Hematopoietic multipotent progenitor cell treated with erythropoietin and hydrocortisone succinate and interleukin-3 and kit ligand, for 8 days (in vitro differentiated cells): Measurements from ENCODE around the gene SLC35E3.

Source experiments
- DNase-seq: peaks from one replicate; pipeline ENCODE4 v3.0.0-alpha.2; 2015

SLC35E3 gene

DNA sequence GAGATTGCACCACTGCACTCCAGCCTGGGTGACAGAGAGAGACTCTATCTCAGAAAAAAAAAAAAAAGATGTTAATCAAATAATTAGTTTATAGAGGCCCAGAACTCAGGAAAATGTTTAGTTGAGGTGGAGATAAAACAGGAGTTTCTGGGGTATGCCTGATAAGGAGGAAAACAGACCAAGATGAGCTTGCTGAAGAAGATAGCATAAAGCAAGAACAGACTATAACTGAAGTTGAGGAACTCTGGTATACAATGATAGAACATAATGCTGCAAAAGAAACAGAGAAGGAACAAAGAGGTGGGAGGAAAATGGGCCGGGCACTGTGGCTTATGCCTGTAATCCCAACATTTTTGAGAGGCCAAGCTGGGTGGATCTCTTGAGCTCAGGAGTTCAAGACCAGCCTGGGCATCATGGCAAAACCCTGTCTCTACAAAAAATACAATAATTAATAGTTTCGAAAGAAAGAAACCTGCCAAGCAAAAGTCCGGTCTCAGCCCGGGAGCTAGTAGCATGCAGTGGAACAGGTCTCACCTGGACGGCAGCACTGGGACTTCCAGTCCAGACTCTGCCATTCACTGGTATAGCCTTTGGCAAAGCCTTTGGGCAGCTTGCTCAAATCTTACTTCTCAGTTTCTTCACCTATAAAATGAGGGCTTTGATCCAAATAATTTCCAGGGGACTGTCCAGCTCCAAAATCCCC, 25.4 kb downstream of the SLC35E3 start:
- DNase-seq: peak; percentile 89

DNA sequence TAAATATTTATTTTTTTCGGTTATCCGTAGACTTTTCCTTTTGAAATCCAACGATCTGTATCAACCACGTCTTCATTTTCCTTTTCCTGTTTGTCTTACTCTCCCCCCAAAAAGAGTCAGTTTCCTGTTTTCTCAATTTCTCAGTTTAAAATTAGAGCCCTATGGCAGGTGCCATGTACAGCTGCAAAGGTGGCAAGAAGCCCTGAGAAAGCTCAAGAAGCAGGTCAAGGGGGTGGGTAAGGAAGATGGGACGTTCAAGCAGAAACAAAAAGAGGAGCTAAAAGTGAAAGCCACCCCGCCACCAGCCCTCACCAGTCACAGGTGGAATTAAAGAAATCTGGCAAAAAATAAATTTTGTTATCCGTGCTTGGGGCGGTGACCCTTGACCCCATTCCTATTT, 26.7 kb downstream of the SLC35E3 start:
- DNase-seq: no peak

DNA sequence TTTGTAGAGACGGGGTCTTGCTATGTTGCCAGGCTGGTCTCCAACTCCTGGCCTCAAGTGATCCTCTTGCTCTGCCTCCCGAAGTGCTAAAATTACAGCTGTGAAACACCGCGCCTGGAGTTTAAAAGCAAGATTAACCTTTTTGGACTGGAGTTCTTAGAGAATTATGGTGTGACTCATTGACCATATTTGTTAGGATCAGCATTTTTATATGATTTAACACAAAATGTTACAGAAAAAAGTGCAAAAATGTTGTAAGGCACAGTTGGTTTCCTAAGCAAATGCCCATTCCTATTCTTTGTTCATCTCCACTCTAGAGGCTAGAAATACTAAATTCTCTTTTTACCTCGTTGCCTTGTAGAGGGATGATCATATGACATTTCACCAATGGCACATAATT, 27.6 kb downstream of the SLC35E3 start:
- no peak for DNase-seq

DNA sequence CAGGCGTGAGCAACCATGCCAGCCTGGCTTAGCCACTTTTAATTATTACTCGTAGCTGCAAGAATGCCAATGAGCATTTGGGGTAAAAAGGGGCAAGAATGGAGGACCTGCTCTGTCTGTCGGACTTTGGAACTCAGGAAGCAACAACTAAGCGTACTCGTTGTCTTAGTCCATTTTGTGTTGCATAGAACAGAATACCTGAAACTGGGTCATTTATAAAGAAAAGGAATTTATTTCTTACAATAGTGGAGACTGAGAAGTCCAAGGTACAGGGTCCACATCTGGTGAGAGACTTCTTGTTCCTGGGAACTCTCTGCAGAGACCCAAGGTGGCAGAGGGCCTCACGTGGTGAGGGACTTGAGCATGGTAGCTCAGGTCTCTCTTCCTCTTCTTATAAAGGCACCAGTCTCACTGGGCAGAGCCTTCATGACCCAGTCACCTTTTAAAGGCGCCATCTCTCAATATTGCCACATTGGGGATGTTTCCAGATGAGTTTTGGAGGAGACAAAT, 29.2 kb downstream of the SLC35E3 start:
- no peak for DNase-seq

DNA sequence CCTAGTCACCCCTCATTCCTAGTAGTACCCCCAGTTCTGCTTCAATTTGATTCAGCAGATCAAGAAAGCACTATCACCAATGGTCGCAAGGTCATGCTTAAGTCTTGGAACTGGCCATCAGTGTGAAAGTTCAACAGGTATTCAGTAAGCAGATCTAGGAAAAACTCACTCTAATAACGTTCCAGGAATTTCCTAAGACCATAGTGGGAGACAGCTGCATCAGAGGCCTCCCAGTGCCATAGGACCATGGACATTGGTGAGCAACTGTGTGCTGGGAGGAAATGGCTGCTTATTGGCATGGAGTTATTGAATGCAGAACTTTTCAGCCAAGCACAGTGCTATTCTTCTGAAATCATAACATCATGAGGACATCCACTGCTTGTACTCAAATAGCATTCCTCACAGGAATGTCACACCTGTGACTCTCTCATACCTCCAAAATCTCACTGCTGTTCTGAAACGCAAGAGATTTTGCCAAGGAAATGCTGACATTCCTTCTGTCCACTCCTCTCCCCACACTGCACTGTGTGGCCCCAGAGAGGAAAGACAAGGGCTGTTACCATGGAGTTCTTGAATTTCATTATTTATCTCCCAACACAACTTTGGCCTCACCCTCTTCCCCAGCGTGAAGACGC, 31.1 kb downstream of the SLC35E3 start:
- DNase-seq: no peak

DNA sequence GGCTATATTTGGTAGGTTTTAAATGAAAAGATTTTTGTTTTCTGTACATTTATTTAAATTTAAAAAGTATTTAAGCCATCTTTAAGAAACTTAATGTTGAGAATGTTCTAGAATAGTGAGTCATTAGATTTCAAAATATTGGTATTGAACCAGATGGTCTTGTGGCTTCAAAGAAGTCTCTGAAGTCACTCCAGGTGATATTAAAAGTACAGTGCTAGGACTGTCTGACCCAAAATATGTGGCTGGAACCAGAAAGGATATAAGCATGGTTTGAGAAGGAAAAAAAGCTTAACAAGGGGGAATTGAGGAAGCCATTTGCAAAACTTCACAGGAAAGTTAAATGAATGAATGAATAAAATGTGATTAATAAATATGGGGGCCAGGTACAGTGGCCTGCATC, 33.3 kb downstream of the SLC35E3 start:
- no peak for DNase-seq

DNA sequence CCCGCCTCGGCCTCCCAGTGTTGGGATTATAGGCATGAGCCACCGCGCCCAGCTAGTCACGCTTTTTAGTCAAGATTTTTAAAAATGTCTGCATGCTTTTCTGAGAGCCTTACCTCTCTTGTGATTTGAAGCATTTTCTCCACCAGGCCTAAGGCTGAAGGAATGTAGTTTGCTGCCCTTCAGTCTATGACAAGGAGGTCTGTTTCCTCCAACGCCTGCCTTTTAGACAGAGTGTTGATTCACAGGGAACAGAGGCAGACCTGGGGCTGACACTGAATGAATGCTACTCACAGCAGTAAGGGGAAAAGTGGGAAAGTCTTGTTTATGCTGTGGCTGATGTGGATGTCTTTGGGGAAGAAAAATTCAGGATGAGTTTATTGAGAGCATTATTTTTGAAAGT, 34.8 kb downstream of the SLC35E3 start:
- DNase-seq: no peak

DNA sequence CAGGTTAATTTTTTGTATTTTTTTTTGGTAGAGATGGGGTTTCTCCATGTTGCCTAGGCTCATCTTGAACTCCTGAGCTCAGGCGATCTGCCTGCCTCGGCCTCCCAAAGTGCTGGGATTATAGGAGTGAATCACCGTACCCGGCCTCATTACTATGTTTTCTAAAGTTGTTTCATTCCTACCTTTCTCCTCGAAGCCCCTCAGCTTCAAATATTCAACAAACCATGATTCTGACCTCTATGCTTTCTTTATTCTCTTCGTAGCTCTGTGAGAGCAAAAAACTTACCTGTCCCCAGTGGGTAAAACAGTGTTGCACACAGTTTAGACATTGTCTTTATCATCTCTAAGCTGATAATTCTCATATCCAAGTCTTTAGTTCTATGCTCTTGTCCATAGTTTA, 35.8 kb downstream of the SLC35E3 start:
- no peak for DNase-seq

DNA sequence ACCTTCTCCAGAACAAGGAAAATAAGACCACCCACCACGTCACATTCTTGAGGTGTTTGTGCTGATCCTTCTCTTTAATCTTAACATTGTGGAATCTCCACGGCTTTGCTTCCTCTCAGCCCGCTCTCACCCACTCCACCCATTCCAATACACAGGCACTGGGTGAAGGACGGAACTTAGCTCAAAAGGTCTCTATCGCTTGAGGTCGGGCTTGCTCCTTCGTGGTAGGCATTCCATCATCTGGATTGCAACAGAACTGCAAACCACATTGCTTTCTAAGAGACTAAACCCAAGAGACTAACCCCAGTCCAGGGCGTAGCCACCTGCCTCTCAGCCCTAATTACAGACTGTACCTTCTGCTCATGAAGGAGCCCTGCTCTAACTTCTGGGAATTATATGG, 38.0 kb downstream of the SLC35E3 start:
- DNase-seq: no peak

DNA sequence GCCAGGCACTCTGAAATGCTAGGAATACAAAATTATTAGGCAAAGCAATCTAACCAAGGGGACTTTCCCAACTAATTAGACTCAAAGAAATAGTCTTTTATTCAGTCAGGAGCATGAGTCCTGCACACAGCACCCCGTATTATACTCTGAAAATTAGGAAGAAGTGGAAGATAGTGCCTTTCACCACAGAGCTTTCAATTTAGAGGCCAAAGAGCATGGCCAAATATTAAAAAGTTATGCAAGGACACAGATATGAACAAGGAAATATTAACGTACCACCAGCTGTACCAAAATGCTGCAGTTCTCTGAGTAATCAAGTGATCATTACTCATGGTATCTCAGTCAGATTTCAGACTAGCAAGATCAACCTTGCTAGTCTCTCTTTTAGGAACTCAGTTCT, 39.4 kb downstream of the SLC35E3 start:
- no peak for DNase-seq

DNA sequence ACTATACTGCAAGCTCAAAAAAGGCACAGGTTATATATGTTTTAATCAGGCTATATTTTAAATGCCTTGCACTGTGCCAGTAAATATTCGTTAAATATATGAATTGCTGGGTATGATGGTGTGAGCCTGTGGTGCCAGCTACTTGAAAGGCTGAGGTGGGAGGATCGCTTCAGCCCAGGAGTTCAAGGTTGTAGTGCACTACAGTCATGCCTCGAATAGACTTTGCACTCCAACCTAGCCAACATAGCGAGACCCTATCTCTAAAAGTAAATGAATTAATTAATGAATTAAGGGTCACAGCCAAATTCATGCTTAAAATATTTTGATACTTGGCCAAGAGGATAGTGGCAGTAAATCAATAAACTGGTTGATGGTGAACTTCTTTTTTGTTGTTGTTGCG, 39.8 kb downstream of the SLC35E3 start:
- no peak for DNase-seq

DNA sequence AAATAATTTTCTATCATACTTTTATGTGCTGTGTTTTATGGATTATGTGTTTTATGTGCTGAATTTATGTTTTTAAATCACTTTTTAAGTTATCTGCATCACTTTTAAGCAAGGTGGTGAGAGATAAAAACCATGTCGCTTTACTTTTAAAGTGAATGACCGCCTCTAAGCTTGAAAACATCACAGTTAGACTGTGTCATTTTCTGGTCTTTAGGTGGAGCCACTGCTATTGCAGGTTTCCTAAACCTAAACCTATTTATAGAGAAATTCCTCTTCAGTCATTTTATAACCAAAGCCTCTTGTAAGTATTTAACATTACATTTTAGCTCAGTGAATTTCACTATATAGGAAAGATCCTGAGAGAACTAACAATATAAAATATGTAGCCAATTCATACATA, 41.0 kb downstream of the SLC35E3 start:
- peak; percentile 62 for DNase-seq

DNA sequence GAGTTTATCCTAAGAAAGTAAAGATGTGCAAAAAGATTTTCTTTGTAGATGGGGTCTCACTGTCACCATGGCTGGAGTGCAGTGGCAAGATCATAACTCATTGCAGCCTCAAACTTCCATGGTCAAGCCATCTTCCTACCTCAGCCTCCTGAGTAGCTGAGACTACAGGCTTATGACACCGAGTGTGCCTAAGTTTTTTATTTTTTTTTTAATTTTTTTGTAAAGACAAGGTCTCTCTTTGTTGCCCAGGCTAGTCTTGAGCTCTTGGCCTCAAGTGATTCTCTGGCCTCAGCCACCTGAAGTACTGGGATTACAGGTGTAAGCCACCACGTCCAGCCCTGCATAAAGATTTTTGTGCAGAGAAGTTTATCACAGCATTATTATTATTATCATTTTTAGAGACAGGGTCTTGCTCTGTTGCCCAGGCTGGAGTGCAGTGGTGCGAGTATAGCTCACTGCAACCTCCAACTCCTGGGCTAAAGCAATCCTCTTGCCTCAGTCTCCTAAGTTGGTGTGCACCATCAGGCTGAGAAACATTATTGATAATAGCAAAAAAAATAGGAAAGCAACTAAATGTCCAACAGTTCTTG, 42.7 kb downstream of the SLC35E3 start:
- DNase-seq: no peak

DNA sequence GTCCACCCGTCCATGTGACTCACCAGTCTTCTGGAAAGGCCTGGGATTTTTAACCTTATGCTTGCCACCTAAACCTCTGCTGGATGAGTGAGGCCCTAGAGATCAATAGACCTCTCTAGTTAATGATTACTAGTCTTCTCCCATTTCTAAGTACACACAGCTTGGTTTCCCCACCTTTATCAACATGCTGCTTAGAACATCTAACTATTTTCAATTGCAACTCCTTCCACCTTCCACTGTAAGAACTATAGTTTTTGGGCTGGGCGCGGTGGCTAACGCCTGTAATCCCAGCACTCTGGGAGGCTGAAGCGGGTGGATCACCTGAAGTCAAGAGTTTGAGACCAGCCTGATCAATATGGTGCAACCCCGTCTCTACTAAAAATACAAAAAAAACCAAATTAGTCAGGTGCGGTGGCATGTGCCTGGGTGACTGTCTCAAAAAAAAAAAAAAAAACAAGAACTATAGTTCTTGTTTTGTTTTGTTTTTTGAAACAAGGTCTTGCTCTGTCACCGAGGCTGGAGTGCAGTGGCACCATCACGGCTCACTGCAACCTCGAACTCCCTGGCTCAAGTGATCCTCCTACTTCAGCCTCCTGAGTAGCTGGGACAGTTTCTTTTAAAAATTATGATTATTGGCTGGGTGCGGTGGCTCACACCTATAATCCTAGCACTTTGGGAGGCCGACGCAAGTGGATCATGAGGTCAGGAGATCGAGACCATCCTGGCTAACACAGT, 43.3 kb downstream of the SLC35E3 start:
- DNase-seq: no peak

DNA sequence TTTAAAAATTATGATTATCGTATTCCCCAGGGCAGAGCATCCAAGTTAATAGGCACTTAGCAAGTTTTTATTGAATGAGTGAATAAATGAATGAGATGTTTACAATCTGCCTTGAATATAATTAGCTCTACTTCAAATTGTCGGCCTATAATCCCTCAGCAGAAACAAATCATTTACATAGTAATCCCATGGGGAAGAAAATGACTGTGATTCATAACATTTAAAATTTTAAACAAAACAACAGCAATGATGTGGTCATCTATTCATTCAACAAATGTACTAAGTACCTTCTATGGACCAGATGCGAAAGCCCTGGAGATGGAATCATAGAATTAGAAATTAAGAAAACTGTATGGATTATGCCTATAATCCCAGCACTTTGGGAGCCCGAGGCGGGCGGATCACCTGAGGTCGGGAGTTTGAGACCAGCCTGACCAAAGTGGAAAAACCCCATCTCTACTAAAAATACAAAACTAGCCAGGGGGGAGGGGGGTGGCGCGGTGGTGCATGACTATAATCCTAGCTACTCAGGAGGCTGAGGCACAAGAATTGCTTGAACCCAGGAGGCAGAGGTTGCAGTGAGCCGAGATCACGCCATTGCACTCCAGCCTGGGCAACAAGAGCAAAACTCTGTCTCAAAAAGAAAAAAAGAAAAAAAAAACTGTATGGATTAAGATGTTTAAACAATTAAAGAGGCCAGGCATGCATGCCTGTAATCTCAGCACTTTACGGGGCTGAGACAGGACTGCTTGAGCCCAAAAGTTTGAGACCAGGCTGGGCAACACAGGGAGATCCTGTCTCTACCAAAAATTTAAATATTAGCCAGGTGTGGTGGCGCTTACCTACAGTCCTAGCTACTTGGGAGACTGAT, 44.3 kb downstream of the SLC35E3 start:
- no peak for DNase-seq

DNA sequence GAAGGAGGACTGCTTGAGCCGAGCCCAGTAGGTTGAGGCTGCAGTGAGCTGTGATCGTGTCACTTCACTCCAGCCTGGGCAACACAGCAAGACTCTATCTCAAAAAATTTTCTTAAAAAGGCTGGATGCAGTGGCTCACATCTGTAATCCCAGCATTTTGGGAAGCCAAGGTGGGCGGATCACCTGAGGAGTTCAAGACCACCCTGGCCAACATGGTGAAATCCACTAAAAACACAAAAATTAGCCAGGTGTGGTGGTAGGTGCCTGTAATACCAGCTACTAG, 44.9 kb downstream of the SLC35E3 start:
- no peak for DNase-seq

DNA sequence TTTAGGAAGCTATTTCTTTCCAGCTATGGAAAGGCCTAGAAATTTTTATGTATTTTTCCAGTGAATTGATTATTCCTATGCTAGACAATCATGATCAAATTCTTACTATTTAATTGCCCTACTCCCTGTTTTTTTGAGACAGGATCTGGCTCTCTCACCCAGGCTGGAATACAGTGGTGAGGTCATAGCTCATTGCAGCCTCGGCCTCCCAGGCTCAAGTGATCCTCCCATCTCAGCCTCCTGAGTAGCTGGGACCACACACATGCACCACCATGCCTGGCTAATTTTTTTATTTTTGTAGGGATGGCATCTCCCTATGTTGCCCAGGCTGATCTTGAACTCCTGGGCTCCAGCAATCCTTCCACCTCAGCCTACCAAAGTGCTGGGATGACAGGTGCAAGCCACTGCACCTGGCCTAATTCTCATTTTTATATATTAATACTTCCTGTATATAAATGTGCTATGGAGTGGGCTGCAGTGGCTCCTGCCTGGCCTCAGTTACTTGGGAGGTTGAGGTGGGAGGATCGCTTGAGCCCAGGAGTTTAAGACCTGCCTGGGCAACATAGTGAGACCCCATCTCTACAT, 46.0 kb downstream of the SLC35E3 start:
- no peak for DNase-seq

DNA sequence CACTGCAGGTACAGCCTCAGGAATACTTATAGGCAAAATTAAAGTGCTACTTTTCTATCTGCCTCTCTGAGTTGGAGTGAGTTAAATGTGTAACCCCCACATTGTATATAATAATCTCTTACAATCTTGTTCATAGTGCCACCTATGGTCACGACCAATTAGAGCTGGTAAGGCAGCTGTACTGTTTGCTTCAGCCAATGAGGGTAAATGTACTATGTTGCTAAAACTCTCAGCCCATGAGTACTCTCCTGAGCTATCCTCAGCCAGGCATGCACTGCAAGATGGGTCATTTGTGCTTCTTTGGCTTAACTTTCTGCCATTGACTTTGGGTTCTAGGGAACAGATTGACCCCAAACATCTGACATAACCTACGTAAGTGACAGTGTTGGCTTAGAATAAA, 47.0 kb downstream of the SLC35E3 start:
- peak; percentile 88 for DNase-seq

DNA sequence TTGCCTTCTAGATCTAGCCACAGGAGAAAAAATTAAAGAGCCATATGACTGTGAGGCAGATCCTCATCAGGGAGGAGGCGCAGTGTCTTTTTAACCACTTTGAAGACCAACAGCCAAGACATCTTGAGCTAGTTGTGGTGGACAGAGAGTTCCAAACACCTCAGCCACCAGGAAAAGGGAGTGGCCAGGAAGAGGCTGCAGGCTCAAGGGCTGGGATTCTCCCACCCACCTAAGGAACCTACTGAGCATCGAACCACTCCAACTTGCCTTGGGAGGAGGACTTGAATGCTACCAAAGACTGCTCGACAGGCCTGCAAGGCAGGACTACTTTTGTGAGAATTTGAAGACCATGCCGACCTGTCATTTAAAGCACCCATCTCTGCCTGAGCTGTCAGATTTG, 47.5 kb downstream of the SLC35E3 start:
- DNase-seq: no peak

DNA sequence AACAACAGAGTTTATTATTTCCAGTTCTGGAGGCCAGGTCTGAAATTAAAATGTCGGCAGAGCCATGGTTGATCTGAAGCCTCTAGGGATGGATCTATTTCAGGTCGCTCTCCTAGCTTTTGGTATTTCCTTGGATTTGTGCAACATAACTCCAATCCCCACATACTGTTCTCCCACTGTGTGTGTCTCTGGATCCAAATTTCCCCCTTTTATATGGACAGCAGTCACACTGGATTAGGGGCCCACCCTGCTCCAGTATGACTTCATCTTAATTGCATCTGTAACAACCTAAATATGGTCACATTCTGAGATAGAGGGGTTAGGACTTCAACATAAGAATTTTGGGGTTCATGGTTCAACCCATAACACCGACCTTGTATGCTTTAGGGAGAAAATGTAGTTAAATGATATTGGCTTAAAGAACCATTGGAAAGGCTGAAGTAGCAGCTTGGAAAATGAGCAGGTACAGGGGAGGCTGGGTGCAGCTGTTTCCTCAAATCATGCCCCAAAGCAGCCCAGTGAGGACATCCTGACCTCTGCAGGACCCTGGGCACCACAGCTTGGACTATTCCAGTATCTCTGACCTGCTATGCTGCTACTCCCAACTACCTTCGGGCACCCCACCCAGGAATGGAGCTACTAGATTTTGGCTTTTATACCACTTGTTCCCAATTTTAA, 48.1 kb downstream of the SLC35E3 start:
- no peak for DNase-seq

DNA sequence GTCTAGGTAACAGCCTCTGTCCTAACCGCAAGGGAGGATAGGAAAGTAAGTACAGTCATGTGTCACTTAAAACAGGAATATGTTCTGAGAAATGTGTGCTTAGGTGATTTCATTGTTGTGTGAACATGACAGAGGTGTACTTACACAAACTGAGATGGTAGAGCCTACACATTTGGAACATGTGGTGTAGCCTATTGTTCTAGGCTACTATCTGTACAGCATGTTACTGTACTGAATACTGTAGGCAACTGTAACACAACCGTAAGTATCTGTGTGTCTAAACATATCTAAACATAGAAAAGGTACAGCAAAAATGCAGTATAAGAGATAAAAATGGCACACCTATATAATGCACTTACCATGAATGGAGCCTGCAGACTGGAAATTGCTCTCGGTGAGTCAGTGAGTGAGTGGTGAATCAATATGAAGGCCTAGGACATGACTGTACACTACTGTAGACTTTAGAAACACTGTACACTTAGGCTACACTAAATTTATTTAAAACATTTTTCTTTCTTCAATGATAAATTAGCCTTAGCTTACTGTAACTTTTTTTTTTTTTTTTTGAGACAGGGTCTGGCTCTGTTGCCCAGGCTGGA, 48.8 kb downstream of the SLC35E3 start:
- DNase-seq: no peak

DNA sequence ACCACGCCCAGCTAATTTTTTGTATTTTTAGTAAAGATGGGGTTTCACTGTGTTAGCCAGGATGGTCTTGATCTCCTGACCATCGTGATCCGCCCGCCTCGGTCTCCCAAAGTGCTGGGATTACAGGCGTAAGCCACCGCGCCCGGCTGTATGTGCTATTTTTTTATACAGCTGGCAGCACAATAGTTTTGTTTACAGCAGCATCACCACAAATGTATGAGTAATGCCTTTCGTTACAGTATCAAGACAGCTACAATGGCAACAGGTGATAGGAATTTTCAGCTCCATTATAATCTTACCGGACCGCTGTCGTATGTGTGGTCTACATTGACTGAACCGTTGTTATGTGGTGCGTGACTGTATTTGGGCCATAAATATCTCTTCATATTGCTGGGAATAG, 50.4 kb downstream of the SLC35E3 start:
- no peak for DNase-seq
